Trophoblast cell (in vitro differentiated cells and primary cell): ENCODE results near the gene ADAM23.

Experiments used
- DNase-seq, 2 donors: peaks; one replicate each; pipeline ENCODE4 v3.0.0-alpha.2; 2016
- H2AFZ ChIP-seq: 2 replicates; pipeline ENCODE4 v1.6.1; 2013; ENCODE audit warnings: low read length, moderate library complexity, mild to moderate bottlenecking; ENCODE audit not compliant: insufficient read depth, poor library complexity
- H2AK5ac ChIP-seq: 2 replicates; pipeline ENCODE4 v1.6.1; 2013; ENCODE audit warnings: mild to moderate bottlenecking, low read length
- H2BK120ac ChIP-seq: 2 replicates; pipeline ENCODE4 v1.6.1; 2013; ENCODE audit warnings: low read length, mild to moderate bottlenecking, moderate library complexity; ENCODE audit not compliant: insufficient read depth, poor library complexity
- H2BK12ac ChIP-seq: 2 replicates; pipeline ENCODE4 v1.6.1; 2013; ENCODE audit warnings: mild to moderate bottlenecking, low read length, moderate library complexity
- H2BK5ac ChIP-seq: 2 replicates; pipeline ENCODE4 v1.6.1; 2013; ENCODE audit warnings: low read length, low read depth, moderate library complexity, mild to moderate bottlenecking; ENCODE audit not compliant: poor library complexity
- H3K14ac ChIP-seq: 2 replicates; pipeline ENCODE4 v1.6.1; 2013; ENCODE audit warnings: mild to moderate bottlenecking, low read length
- H3K18ac ChIP-seq: 2 replicates; pipeline ENCODE4 v1.6.1; 2013; ENCODE audit warnings: mild to moderate bottlenecking, low read length
- H3K23ac ChIP-seq: 2 replicates; pipeline ENCODE4 v1.6.1; 2013; ENCODE audit warnings: low read length
- H3K27ac ChIP-seq: 2 replicates; pipeline ENCODE4 v1.5.1; 2013; ENCODE audit warnings: low read depth, mild to moderate bottlenecking, inconsistent platforms, low read length, moderate library complexity
- H3K27me3 ChIP-seq: 2 replicates; pipeline ENCODE4 v1.6.1; 2013; ENCODE audit warnings: inconsistent platforms, mild to moderate bottlenecking, low read length, moderate library complexity; ENCODE audit not compliant: insufficient read depth
- H3K36me3 ChIP-seq, 2 experiments: 1 replicate in 1 of 2; 2 replicates in 1 of 2; pipeline ENCODE4 v1.6.1; 2013; ENCODE audit warnings: low read length in 2 of 2, mild to moderate bottlenecking in 2 of 2, moderate library complexity in 1 of 2; ENCODE audit not compliant: insufficient read depth in 2 of 2, control insufficient read depth in 1 of 2
- H3K4ac ChIP-seq: 2 replicates; pipeline ENCODE4 v1.6.1; 2013; ENCODE audit warnings: low read depth, mild to moderate bottlenecking, low read length, moderate library complexity
- H3K4me1 ChIP-seq, 2 experiments: 1 replicate in 1 of 2; 2 replicates in 1 of 2; pipeline ENCODE4 v1.6.1; 2013; ENCODE audit warnings: low read length in 2 of 2, mild to moderate bottlenecking in 2 of 2, moderate library complexity in 1 of 2; ENCODE audit not compliant: insufficient read depth in 2 of 2, control insufficient read depth in 1 of 2
- H3K4me2 ChIP-seq: 2 replicates; pipeline ENCODE4 v1.6.1; 2013; ENCODE audit warnings: inconsistent platforms, mild to moderate bottlenecking, low read length, moderate library complexity
- H3K4me3 ChIP-seq: 2 replicates; pipeline ENCODE4 v1.5.1; 2013; ENCODE audit warnings: mild to moderate bottlenecking, low read depth, low read length, inconsistent platforms
- H3K79me1 ChIP-seq: one replicate; pipeline ENCODE4 v1.6.1; 2013; ENCODE audit warnings: low read length
- H3K79me2 ChIP-seq: 2 replicates; pipeline ENCODE4 v1.6.1; 2013; ENCODE audit warnings: low read length, mild to moderate bottlenecking; ENCODE audit not compliant: control insufficient read depth, insufficient read depth, poor library complexity
- H3K9ac ChIP-seq: 2 replicates; pipeline ENCODE4 v1.6.1; 2013; ENCODE audit warnings: mild to moderate bottlenecking, low read length
- H3K9me3 ChIP-seq: 2 replicates; pipeline ENCODE4 v1.6.1; 2013; ENCODE audit warnings: low read depth, mild to moderate bottlenecking, control low read depth, inconsistent platforms, low read length; ENCODE audit not compliant: insufficient read depth
- H4K12ac ChIP-seq: 2 replicates; pipeline ENCODE4 v1.6.1; 2013; ENCODE audit warnings: low read depth, mild to moderate bottlenecking, low read length, moderate library complexity
- H4K8ac ChIP-seq: 2 replicates; pipeline ENCODE4 v1.6.1; 2013; ENCODE audit warnings: low read depth, mild to moderate bottlenecking, low read length, moderate library complexity
- H4K91ac ChIP-seq: one replicate; pipeline ENCODE4 v1.6.1; 2013; ENCODE audit warnings: low read depth, mild to moderate bottlenecking, low read length, moderate library complexity
- WGBS: extraction: QIAGEN DNeasy Blood & Tissue Kit; methylation state at CpG from one replicate; pipeline ENCODE4 v1.1.7; 2013; ENCODE audit warnings: missing lambda C conversion rate; ENCODE audit not compliant: insufficient read length, insufficient coverage; ENCODE audit errors: extremely low coverage; 5-methylcytosine and 5-hydroxymethylcytosine counted together

ADAM23 gene

GRCh38 chr2:206530727-206531126, 87.4 kb downstream of the ADAM23 start:
- H3K4me2 ChIP-seq: no peak overlapping the region
- no peaks in the 10 kb centered on the region for H3K4me1 ChIP-seq
- H3K4me3 ChIP-seq: no peak overlapping the region
- no CpG with 5 or more reads among the region's 11 CpGs for WGBS
- no peak overlapping the region for H4K12ac ChIP-seq
- H3K4ac ChIP-seq: no peak overlapping the region
- no peak overlapping the region for H3K27ac ChIP-seq
- H3K9ac ChIP-seq: no peak overlapping the region
- no peaks in the 10 kb centered on the region for H3K9me3 ChIP-seq
- H4K8ac ChIP-seq: no peak overlapping the region
- no peak overlapping the region for H2BK5ac ChIP-seq
- no peak overlapping the region for H2BK12ac ChIP-seq
- H3K27me3 ChIP-seq: no peaks in the 10 kb centered on the region
- H2BK120ac ChIP-seq: no peak overlapping the region
- H3K36me3 ChIP-seq: no peaks in the 10 kb centered on the region
- H3K23ac ChIP-seq: no peak overlapping the region
- no peaks in the 10 kb centered on the region for H3K79me2 ChIP-seq
- no peak for DNase-seq
- H3K18ac ChIP-seq: no peak overlapping the region
- no peak overlapping the region for H2AK5ac ChIP-seq
- no peak overlapping the region for H3K14ac ChIP-seq
- no peaks in the 10 kb centered on the region for H3K79me1 ChIP-seq
- H4K91ac ChIP-seq: no peak overlapping the region
- no peak overlapping the region for H2AFZ ChIP-seq

DNA sequence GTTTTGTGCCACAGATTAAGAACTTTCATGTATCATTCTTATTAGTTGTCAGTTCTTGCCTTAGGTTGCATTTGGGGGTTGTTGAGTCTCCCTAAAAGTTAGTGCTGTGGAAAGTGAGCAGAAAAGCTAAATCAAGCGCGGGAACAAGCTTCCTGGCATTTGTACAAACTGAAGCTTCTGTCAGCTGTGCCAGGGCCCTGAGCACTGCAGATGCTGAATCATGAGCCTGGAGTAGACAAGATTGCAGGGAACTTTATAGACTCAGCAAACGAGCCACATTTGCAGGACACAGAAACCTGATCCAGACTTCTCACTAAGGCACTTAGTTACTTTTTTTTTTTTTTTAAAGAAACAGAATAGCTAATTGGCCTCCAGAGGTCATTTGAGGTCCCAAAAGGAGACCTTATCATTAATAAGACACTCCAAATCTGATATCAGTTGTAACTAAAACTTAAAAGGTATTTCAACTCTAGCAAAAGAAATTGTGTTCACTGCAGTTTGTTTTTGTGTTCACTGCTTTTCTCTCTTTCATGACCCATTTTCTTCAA, 88.7 kb downstream of the ADAM23 start:
- H4K8ac ChIP-seq: no peak overlapping the region
- H2AK5ac ChIP-seq: no peak overlapping the region
- H3K23ac ChIP-seq: no peak overlapping the region
- no peak overlapping the region for H4K91ac ChIP-seq
- H3K14ac ChIP-seq: no peak overlapping the region
- H3K4ac ChIP-seq: no peak overlapping the region
- WGBS: no CpG with 5 or more reads among the region's 3 CpGs
- DNase-seq: no peak
- no peak overlapping the region for H4K12ac ChIP-seq
- no peak overlapping the region for H3K18ac ChIP-seq
- no peak overlapping the region for H2BK120ac ChIP-seq
- H3K9ac ChIP-seq: no peak overlapping the region
- H2AFZ ChIP-seq: no peak overlapping the region
- H3K27ac ChIP-seq: no peak overlapping the region
- no peaks in the 10 kb centered on the region for H3K79me2 ChIP-seq
- H3K4me3 ChIP-seq: no peak overlapping the region
- H3K36me3 ChIP-seq: no peaks in the 10 kb centered on the region
- no peaks in the 10 kb centered on the region for H3K9me3 ChIP-seq
- H3K27me3 ChIP-seq: no peaks in the 10 kb centered on the region
- H3K4me2 ChIP-seq: no peak overlapping the region
- H2BK5ac ChIP-seq: no peak overlapping the region
- no peak overlapping the region for H2BK12ac ChIP-seq
- H3K4me1 ChIP-seq: no peaks in the 10 kb centered on the region
- no peaks in the 10 kb centered on the region for H3K79me1 ChIP-seq

GRCh38 chr2:206533977-206534376, 90.6 kb downstream of the ADAM23 start:
- no peak overlapping the region for H2BK12ac ChIP-seq
- no peak overlapping the region for H3K18ac ChIP-seq
- H2BK120ac ChIP-seq: no peak overlapping the region
- H3K23ac ChIP-seq: no peak overlapping the region
- no peak overlapping the region for H3K4me3 ChIP-seq
- no peak overlapping the region for H3K4me2 ChIP-seq
- H3K27me3 ChIP-seq: no peaks in the 10 kb centered on the region
- H3K14ac ChIP-seq: no peak overlapping the region
- H2BK5ac ChIP-seq: no peak overlapping the region
- WGBS: no CpG with 5 or more reads among the region's 1 CpG
- H4K91ac ChIP-seq: no peak overlapping the region
- H3K79me1 ChIP-seq: no peaks in the 10 kb centered on the region
- no peak overlapping the region for H3K4ac ChIP-seq
- no peak overlapping the region for H4K8ac ChIP-seq
- no peak overlapping the region for H2AK5ac ChIP-seq
- H3K9ac ChIP-seq: no peak overlapping the region
- no peak overlapping the region for H3K27ac ChIP-seq
- no peak overlapping the region for H2AFZ ChIP-seq
- H3K4me1 ChIP-seq: no peaks in the 10 kb centered on the region
- no peak overlapping the region for H4K12ac ChIP-seq
- no peaks in the 10 kb centered on the region for H3K36me3 ChIP-seq
- no peaks in the 10 kb centered on the region for H3K79me2 ChIP-seq
- no peak for DNase-seq
- H3K9me3 ChIP-seq: no peaks in the 10 kb centered on the region

DNA sequence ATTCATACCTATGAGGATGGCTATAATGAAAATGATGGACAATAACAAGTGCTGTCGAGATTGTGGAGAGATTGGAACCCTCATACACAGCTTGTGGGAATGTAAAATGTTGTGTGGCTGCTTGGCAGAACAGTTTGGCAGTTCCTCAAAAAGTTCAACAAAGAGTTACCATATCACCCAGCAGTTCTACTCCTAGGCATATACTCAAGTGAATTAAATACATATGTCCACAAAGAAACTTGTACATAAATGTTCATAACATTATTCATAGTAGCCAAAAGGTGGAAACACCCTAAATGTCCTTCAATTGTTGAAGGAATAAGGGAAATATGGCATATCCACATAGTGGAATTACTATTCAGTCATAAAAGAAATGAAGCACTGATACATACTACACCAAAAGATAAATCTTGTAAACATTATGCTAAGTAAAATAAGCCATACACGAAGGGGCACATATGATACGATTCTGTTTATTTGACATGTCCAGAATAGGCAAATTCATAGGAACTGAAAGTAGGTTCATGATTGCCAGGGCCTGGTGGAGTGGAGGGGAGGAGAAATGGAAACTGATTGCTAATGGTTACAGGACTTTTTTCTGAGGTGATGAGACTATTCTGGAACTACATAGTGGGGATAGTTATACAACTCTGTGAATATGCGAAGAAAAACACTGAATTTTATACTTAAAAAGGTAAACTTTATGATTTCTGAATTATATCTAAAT, 92.1 kb downstream of the ADAM23 start:
- H4K12ac ChIP-seq: no peak overlapping the region
- no peaks in the 10 kb centered on the region for H3K4me1 ChIP-seq
- H3K23ac ChIP-seq: no peak overlapping the region
- no peak overlapping the region for H2BK5ac ChIP-seq
- no peaks in the 10 kb centered on the region for H3K9me3 ChIP-seq
- no peak overlapping the region for H3K9ac ChIP-seq
- H3K27ac ChIP-seq: no peak overlapping the region
- no peak overlapping the region for H3K18ac ChIP-seq
- H3K4me2 ChIP-seq: no peak overlapping the region
- H3K4me3 ChIP-seq: no peak overlapping the region
- H3K14ac ChIP-seq: no peak overlapping the region
- no peaks in the 10 kb centered on the region for H3K79me1 ChIP-seq
- WGBS: no CpG with 5 or more reads among the region's 4 CpGs
- no peaks in the 10 kb centered on the region for H3K27me3 ChIP-seq
- no peak overlapping the region for H2AK5ac ChIP-seq
- no peak for DNase-seq
- no peaks in the 10 kb centered on the region for H3K79me2 ChIP-seq
- H4K91ac ChIP-seq: no peak overlapping the region
- H4K8ac ChIP-seq: no peak overlapping the region
- no peak overlapping the region for H2BK120ac ChIP-seq
- H3K4ac ChIP-seq: no peak overlapping the region
- H2AFZ ChIP-seq: no peak overlapping the region
- no peak overlapping the region for H2BK12ac ChIP-seq
- no peaks in the 10 kb centered on the region for H3K36me3 ChIP-seq
